NCI-H1930 (cell line): ENCODE results near the gene TMEM63B.

Experiments used
- DNase-seq, 2 experiments: peaks; one replicate each; lab custom pipeline; 2025; lab: John Stamatoyannopoulos, UW

Gene TMEM63B

GRCh38 chr6:44117397-44118128, 9.8 kb upstream of the TMEM63B start:
- no peak for DNase-seq

- DNase-seq, result no peak
Observed at GRCh38 chr6:44119704-44120262, 7.6 kb upstream of the TMEM63B start.

GRCh38 chr6:44120692-44121443, 6.5 kb upstream of the TMEM63B start:
- DNase-seq, result no peak

GRCh38 chr6:44122801-44123200, 4.6 kb upstream of the TMEM63B start:
- no peak for DNase-seq

- DNase-seq, result no peak
Observed at GRCh38 chr6:44123544-44123943, 3.8 kb upstream of the TMEM63B start.

- DNase-seq, result no peak
Observed at GRCh38 chr6:44126320-44127149, 819 bp upstream of the TMEM63B start.

GRCh38 chr6:44128020-44128917, 915 bp downstream of the TMEM63B start:
- no peak for DNase-seq

GRCh38 chr6:44129841-44130322, 2.5 kb downstream of the TMEM63B start:
- no peak for DNase-seq

- DNase-seq, result no peak
Observed at GRCh38 chr6:44131892-44132291, 4.5 kb downstream of the TMEM63B start.

- DNase-seq, result no peak
Observed at GRCh38 chr6:44132476-44132875, 5.1 kb downstream of the TMEM63B start.

- DNase-seq, result peak in 1 of 2 experiments; percentile 8
Observed at GRCh38 chr6:44133003-44133931, 5.9 kb downstream of the TMEM63B start.

- no peak for DNase-seq
Observed at GRCh38 chr6:44133981-44134711, 6.8 kb downstream of the TMEM63B start.

- no peak for DNase-seq
Observed at GRCh38 chr6:44135173-44135758, 7.9 kb downstream of the TMEM63B start.

- DNase-seq, result no peak
Observed at GRCh38 chr6:44135875-44136274, 8.5 kb downstream of the TMEM63B start.

- no peak for DNase-seq
Observed at GRCh38 chr6:44138717-44139350, 11.5 kb downstream of the TMEM63B start.

GRCh38 chr6:44139351-44139743, 12.0 kb downstream of the TMEM63B start:
- no peak for DNase-seq

GRCh38 chr6:44142835-44143234, 15.5 kb downstream of the TMEM63B start:
- no peak for DNase-seq

- DNase-seq, result no peak
Observed at GRCh38 chr6:44143731-44144130, 16.4 kb downstream of the TMEM63B start.
